Measurements from ENCODE around the gene TXNRD2.

The TXNRD2 gene

DNA sequence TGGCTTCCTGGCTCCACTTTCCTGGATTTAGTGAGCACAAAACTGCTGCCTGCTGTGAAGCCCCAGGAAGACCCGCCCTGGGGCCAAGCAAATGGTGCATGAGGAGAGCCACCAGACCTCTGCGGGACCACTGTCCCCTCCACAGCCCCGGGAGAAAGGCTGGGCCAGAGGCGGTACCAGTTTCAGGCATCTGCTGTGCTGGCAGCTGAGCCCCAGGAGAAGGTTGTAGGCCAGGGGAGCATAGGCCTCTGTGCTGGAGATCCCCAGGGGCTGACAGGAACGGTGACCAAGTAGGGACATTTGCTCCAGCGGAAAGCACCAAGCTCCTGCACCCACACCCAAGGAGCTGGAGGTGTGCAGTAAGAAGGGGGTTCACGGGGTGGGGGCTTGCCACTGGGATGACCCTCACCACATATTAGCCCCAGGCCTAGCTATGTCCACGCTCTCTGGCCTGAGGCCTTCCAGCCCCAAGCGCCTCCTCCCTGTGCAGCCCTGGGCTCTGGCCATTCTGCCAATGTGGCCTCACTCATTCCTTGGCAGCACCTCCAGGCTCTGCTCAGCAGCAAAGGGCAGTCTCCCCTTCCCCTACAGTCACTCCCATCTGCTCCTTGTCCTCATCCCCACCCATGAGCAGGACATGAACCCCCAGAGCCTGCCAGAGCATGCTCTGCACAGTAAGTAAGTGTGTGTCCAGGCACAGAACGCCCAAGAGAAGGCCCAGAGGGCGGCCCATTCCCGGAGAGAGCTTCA is 24.1 kb downstream of the TXNRD2 start:
- Histone ChIP-seq H3K4me1 (ENCODE audit: insufficient read depth, poor library complexity, severe bottlenecking) (no peaks in the 10 kb centered on the region), H3K36me3 (ENCODE audit: low read depth) (peaks cover 35% of the 10 kb centered on the region), H3K27ac (ENCODE audit: poor library complexity, severe bottlenecking) (no peak overlapping the region), H3K27me3 (ENCODE audit: insufficient read depth, poor library complexity, severe bottlenecking) (no peaks in the 10 kb centered on the region), H3K4me3 (ENCODE audit: severe bottlenecking) (no peak overlapping the region), H3K9me3 (ENCODE audit: severe bottlenecking) (peaks cover 2% of the 10 kb centered on the region)
- TF ChIP-seq, protein P1, sequence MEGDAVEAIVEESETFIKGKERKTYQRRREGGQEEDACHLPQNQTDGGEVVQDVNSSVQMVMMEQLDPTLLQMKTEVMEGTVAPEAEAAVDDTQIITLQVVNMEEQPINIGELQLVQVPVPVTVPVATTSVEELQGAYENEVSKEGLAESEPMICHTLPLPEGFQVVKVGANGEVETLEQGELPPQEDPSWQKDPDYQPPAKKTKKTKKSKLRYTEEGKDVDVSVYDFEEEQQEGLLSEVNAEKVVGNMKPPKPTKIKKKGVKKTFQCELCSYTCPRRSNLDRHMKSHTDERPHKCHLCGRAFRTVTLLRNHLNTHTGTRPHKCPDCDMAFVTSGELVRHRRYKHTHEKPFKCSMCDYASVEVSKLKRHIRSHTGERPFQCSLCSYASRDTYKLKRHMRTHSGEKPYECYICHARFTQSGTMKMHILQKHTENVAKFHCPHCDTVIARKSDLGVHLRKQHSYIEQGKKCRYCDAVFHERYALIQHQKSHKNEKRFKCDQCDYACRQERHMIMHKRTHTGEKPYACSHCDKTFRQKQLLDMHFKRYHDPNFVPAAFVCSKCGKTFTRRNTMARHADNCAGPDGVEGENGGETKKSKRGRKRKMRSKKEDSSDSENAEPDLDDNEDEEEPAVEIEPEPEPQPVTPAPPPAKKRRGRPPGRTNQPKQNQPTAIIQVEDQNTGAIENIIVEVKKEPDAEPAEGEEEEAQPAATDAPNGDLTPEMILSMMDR (IDR thresholded peaks at IDR 0.05; ENCODE audit: poor library complexity, severe bottlenecking): no peak
- ATAC-seq (ENCODE audit: low read depth) (no peak), DNase-seq (ENCODE audit: low spot score) (no peak)

- Histone ChIP-seq H3K27me3 (ENCODE audit: insufficient read depth, poor library complexity, severe bottlenecking) (no peaks in the 10 kb centered on the region), H3K4me3 (ENCODE audit: severe bottlenecking) (no peak overlapping the region), H3K9me3 (ENCODE audit: severe bottlenecking) (peaks cover 2% of the 10 kb centered on the region), H3K36me3 (ENCODE audit: low read depth) (peaks cover 35% of the 10 kb centered on the region), H3K27ac (ENCODE audit: poor library complexity, severe bottlenecking) (no peak overlapping the region), H3K4me1 (ENCODE audit: insufficient read depth, poor library complexity, severe bottlenecking) (no peaks in the 10 kb centered on the region)
- no peak for DNase-seq (ENCODE audit: low spot score)
- no peak for ATAC-seq (ENCODE audit: low read depth)
- TF ChIP-seq, protein P1 (IDR thresholded peaks at IDR 0.05; ENCODE audit: poor library complexity, severe bottlenecking): no peak
Observed at GRCh38 chr22:19916941-19917340, 24.7 kb downstream of the TXNRD2 start.

- no peaks in the 10 kb centered on the region for H3K27me3 ChIP-seq (ENCODE audit: insufficient read depth, poor library complexity, severe bottlenecking)
- no peak for DNase-seq (ENCODE audit: low spot score)
- H3K27ac ChIP-seq (ENCODE audit: poor library complexity, severe bottlenecking): no peak overlapping the region
- ATAC-seq (ENCODE audit: low read depth): no peak
- TF ChIP-seq, protein P1 (IDR thresholded peaks at IDR 0.05; ENCODE audit: poor library complexity, severe bottlenecking): no peak
- peaks cover 2% of the 10 kb centered on the region for H3K9me3 ChIP-seq (ENCODE audit: severe bottlenecking)
- peaks cover 35% of the 10 kb centered on the region for H3K36me3 ChIP-seq (ENCODE audit: low read depth)
- H3K4me3 ChIP-seq (ENCODE audit: severe bottlenecking): no peak overlapping the region
- no peaks in the 10 kb centered on the region for H3K4me1 ChIP-seq (ENCODE audit: insufficient read depth, poor library complexity, severe bottlenecking)
Observed at GRCh38 chr22:19916006-19916405, 25.6 kb downstream of the TXNRD2 start.

DNA sequence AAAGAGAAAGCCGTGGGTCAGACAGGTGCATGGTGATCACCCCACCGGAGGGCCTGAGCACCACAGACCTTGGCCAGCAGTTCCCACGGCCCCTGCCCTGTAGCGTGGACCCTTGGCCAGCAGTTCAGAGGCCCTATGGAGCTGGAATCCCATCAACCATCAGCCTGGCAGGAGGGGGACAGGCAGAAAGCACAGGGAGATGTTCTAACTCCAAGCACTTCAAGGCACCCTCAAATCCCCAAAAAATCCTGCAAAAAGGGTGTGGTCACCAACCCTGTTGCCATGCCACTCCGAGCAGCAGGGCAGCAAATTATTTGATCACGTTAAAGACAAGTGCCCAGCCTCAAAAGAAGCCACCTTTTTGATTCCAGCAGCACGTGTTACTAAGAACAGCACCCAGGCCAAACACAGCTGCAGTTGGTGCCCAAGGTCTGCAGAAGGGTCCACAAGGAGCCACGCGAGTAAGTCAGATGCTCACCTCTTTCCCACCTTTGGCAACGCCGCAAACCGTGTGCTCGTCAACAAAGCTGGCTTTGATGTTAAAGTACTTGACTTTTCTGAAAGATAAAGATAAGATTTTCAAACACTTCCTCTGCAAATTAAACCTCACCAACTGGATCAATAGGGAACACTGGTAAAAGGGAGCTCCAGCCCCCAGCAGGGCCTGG is 26.2 kb downstream of the TXNRD2 start:
- H3K9me3 ChIP-seq (ENCODE audit: severe bottlenecking): peaks cover 2% of the 10 kb centered on the region
- peaks cover 37% of the 10 kb centered on the region for H3K36me3 ChIP-seq (ENCODE audit: low read depth)
- H3K4me3 ChIP-seq (ENCODE audit: severe bottlenecking): no peak overlapping the region
- H3K27me3 ChIP-seq (ENCODE audit: insufficient read depth, poor library complexity, severe bottlenecking): no peaks in the 10 kb centered on the region
- H3K27ac ChIP-seq (ENCODE audit: poor library complexity, severe bottlenecking): no peak overlapping the region
- H3K4me1 ChIP-seq (ENCODE audit: insufficient read depth, poor library complexity, severe bottlenecking): no peaks in the 10 kb centered on the region
- no peak for DNase-seq (ENCODE audit: low spot score)
- ATAC-seq (ENCODE audit: low read depth): no peak
- TF ChIP-seq, protein P1 (IDR thresholded peaks at IDR 0.05; ENCODE audit: poor library complexity, severe bottlenecking): no peak
